NCI-H146 (cell line): ENCODE results near the gene ZBTB46.
A peak's percentile ranks its signal among the peaks of the same experiment; 100 is the strongest.

Experiments used
- DNase-seq: peaks from one replicate; lab custom pipeline; 2025; lab: John Stamatoyannopoulos, UW

Gene ZBTB46

GRCh38 chr20:63745424-63745805 lies 85.6 kb downstream of the ZBTB46 start:
- no peak for DNase-seq

- no peak for DNase-seq
Measured at GRCh38 chr20:63744574-63745423, 86.3 kb downstream of the ZBTB46 start.

GRCh38 chr20:63744158-63744557 lies 86.9 kb downstream of the ZBTB46 start:
- DNase-seq = no peak

- no peak for DNase-seq
Measured at GRCh38 chr20:63743210-63743970, 87.7 kb downstream of the ZBTB46 start.

- no peak for DNase-seq
Measured at GRCh38 chr20:63742381-63743024, 88.6 kb downstream of the ZBTB46 start.

GRCh38 chr20:63741676-63742380 lies 89.2 kb downstream of the ZBTB46 start:
- no peak for DNase-seq

GRCh38 chr20:63741354-63741675 lies 89.7 kb downstream of the ZBTB46 start:
- DNase-seq = no peak

- DNase-seq = peak; percentile 75
Measured at GRCh38 chr20:63740627-63741353, 90.3 kb downstream of the ZBTB46 start.

- peak; percentile 50 for DNase-seq
Measured at GRCh38 chr20:63740070-63740626, 90.9 kb downstream of the ZBTB46 start.

GRCh38 chr20:63739130-63740069 lies 91.7 kb downstream of the ZBTB46 start, which contains the start of gene SLC2A4RG:
SLC2A4RG (plus strand) TSS chr20:63739776; CDS start chr20:63739913, 137 bp downstream.
- peak; percentile 70 for DNase-seq

GRCh38 chr20:63738687-63739129 lies 92.4 kb downstream of the ZBTB46 start:
- DNase-seq = peak; percentile 15

GRCh38 chr20:63737945-63738686 lies 92.9 kb downstream of the ZBTB46 start:
- peak; percentile 19 for DNase-seq

- no peak for DNase-seq
Measured at GRCh38 chr20:63737695-63737944, 93.4 kb downstream of the ZBTB46 start.

GRCh38 chr20:63736893-63737694 lies 94.0 kb downstream of the ZBTB46 start:
- no peak for DNase-seq

GRCh38 chr20:63735859-63736718 lies 95.0 kb downstream of the ZBTB46 start, which contains the start of gene LIME1:
LIME1 (plus strand) TSS chr20:63736664; CDS start chr20:63737550, 886 bp downstream.
- no peak for DNase-seq

- no peak for DNase-seq
Measured at GRCh38 chr20:63734946-63735858, 95.9 kb downstream of the ZBTB46 start.
